C4-2B (cell line): ENCODE results near the gene VCL.

Experiments used
- ZFX ChIP-seq: fragments of 450-650 bp; IDR thresholded peaks from 2 replicates; pipeline ENCODE4 v1.6.1; 2017
- TF ChIP-seq, protein P1 (sequence below): fragments of 450-650 bp; conservative IDR thresholded peaks from 2 replicates; pipeline ENCODE4 v1.5.1; 2017; ENCODE audit warnings: mild to moderate bottlenecking

DNA sequence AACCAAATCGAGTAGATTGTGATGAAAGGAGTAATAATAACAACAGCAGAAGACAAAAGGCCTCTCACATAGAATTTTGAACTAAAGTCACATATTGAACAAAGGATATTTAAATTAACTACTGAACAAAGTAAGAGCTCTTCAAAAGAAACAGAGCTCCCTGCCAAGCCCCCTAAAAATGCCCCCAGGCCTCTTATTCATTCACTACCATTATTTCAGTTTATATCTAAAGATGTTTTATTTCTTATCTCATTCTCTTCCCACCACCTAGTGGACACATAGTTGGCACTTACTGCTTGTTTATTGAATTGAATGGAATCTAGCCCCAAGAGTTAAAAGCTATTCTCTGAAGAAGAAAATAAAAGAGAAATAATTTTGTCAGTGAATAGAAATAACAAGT is 37.4 kb downstream of the VCL start:
- TF ChIP-seq, protein P1, sequence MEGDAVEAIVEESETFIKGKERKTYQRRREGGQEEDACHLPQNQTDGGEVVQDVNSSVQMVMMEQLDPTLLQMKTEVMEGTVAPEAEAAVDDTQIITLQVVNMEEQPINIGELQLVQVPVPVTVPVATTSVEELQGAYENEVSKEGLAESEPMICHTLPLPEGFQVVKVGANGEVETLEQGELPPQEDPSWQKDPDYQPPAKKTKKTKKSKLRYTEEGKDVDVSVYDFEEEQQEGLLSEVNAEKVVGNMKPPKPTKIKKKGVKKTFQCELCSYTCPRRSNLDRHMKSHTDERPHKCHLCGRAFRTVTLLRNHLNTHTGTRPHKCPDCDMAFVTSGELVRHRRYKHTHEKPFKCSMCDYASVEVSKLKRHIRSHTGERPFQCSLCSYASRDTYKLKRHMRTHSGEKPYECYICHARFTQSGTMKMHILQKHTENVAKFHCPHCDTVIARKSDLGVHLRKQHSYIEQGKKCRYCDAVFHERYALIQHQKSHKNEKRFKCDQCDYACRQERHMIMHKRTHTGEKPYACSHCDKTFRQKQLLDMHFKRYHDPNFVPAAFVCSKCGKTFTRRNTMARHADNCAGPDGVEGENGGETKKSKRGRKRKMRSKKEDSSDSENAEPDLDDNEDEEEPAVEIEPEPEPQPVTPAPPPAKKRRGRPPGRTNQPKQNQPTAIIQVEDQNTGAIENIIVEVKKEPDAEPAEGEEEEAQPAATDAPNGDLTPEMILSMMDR: peak; percentile 22
- TF ChIP-seq ZFX: no peak
